Peyer's patch (tissue), 4 donors: Measurements from ENCODE around the gene SLC1A2. TPM values are rescaled to one million over a fixed set of nuclear protein-coding genes. Genes with fewer than 3 reads are reported as not detected.

Experiments
- DNase-seq, 3 donors: peaks; one replicate each; pipeline ENCODE4 v3.0.0-alpha.2; 2017 to 2019
- H3K27ac ChIP-seq, 4 donors: fragments of 200-600 bp; sonication (generic); one replicate each; pipeline ENCODE4 v1.5.1; 2016 to 2019
- H3K27me3 ChIP-seq, 2 donors: fragments of 200-600 bp; sonication (generic); one replicate each; pipeline ENCODE4 v1.5.1; 2019
- H3K36me3 ChIP-seq, 3 donors: fragments of 200-600 bp; sonication (generic); one replicate each; pipeline ENCODE4 v1.5.1; 2016 to 2019
- H3K4me1 ChIP-seq, 4 donors: fragments of 200-600 bp; sonication (generic); one replicate each; pipeline ENCODE4 v1.5.1; 2016 to 2019
- H3K4me3 ChIP-seq, 4 donors: fragments of 200-600 bp; sonication (generic); 1 replicate in 3 of 4; 2 replicates in 1 of 4; pipeline ENCODE4 v1.5.1; 2016 to 2019; ENCODE audit warnings: mild to moderate bottlenecking in 1 of 4
- H3K9me3 ChIP-seq, 4 donors: fragments of 200-600 bp; sonication (generic); one replicate each; pipeline ENCODE4 v1.5.1; 2016 to 2019; ENCODE audit warnings: mild to moderate bottlenecking in 1 of 4
- CTCF ChIP-seq, 6 experiments: fragments of 450-650 bp in 4 of 6; fragments of 200-600 bp in 2 of 6; sonication (generic) in 1 of 6; IDR thresholded peaks; one replicate each; pipeline ENCODE4 v1.5.1; 2017 to 2019; ENCODE audit warnings: antibody characterized with exemption in 6 of 6, mild to moderate bottlenecking in 3 of 6, moderate library complexity in 1 of 6
- POLR2A ChIP-seq, 2 donors: fragments of 450-650 bp; IDR thresholded peaks; one replicate each; pipeline ENCODE4 v1.5.1; 2017; ENCODE audit warnings: antibody characterized with exemption in 2 of 2, mild to moderate bottlenecking in 2 of 2, moderate library complexity in 2 of 2
- total RNA-seq, 4 donors: library from RNA; depleted of rRNA; stranded (reverse); fragments of >200 nt; gene quantifications; one replicate each; pipeline ENCODE4 v1.1.0, GENCODE V29; 2016

The SLC1A2 gene
- total RNA-seq, 4 donors from 2014 or later, result 0.38 to 1.1 TPM; not detected in 2

GRCh38 chr11:35261197-35261596, 158.2 kb downstream of the SLC1A2 start:
- H3K27ac ChIP-seq, result no peak overlapping the region
- DNase-seq, result no peak

GRCh38 chr11:35260342-35260985, 158.9 kb downstream of the SLC1A2 start:
- Histone ChIP-seq H3K4me3 (no peak overlapping the region), H3K36me3 (no peaks in the 10 kb centered on the region), H3K27me3 (no peaks in the 10 kb centered on the region), H3K27ac (no peak overlapping the region), H3K4me1 (peaks cover 0 to 8% (median 1%) of the 10 kb centered on the region in 4 donors), H3K9me3 (no peaks in the 10 kb centered on the region)
- TF ChIP-seq POLR2A (IDR thresholded peaks at IDR 0.05) (no peak), CTCF (IDR thresholded peaks at IDR 0.05) (no peak)
- DNase-seq, result no peak

More at GRCh38 chr11:35261197-35261596, 158.2 kb downstream of the SLC1A2 start:
- H3K4me3 ChIP-seq, result no peak overlapping the region
- no peaks in the 10 kb centered on the region for H3K36me3 ChIP-seq
- no peaks in the 10 kb centered on the region for H3K27me3 ChIP-seq
- TF ChIP-seq POLR2A (IDR thresholded peaks at IDR 0.05) (no peak), CTCF (IDR thresholded peaks at IDR 0.05) (no peak)
- no peaks in the 10 kb centered on the region for H3K9me3 ChIP-seq
- peaks cover 0 to 8% (median 1%) of the 10 kb centered on the region in 4 donors for H3K4me1 ChIP-seq

- Histone ChIP-seq H3K36me3 (no peaks in the 10 kb centered on the region), H3K4me1 (peaks cover 0 to 8% (median 1%) of the 10 kb centered on the region in 4 donors), H3K27me3 (no peaks in the 10 kb centered on the region), H3K27ac (no peak overlapping the region), H3K4me3 (no peak overlapping the region), H3K9me3 (no peaks in the 10 kb centered on the region)
- TF ChIP-seq POLR2A (IDR thresholded peaks at IDR 0.05) (no peak), CTCF (IDR thresholded peaks at IDR 0.05) (no peak)
- DNase-seq, result no peak
These were observed 159.8 kb downstream of the SLC1A2 start for GRCh38 chr11:35259529-35259928.

- no peak overlapping the region for H3K27ac ChIP-seq
- no peak for DNase-seq
These were observed 162.1 kb downstream of the SLC1A2 start for GRCh38 chr11:35257281-35257680.

GRCh38 chr11:35256296-35256695, 163.1 kb downstream of the SLC1A2 start:
- H3K4me3 ChIP-seq, result no peak overlapping the region
- no peak overlapping the region for H3K27ac ChIP-seq
- no peaks in the 10 kb centered on the region for H3K27me3 ChIP-seq
- no peak for DNase-seq
- no peaks in the 10 kb centered on the region for H3K36me3 ChIP-seq
- peaks cover 0 to 8% (median 1%) of the 10 kb centered on the region in 4 donors for H3K4me1 ChIP-seq
- TF ChIP-seq CTCF (IDR thresholded peaks at IDR 0.05), result no peak
- no peak for TF ChIP-seq POLR2A (IDR thresholded peaks at IDR 0.05)
- no peaks in the 10 kb centered on the region for H3K9me3 ChIP-seq

More at GRCh38 chr11:35257281-35257680, 162.1 kb downstream of the SLC1A2 start:
- Histone ChIP-seq H3K9me3 (no peaks in the 10 kb centered on the region), H3K4me3 (no peak overlapping the region), H3K4me1 (peaks cover 0 to 8% (median 1%) of the 10 kb centered on the region in 4 donors), H3K36me3 (no peaks in the 10 kb centered on the region), H3K27me3 (no peaks in the 10 kb centered on the region)
- TF ChIP-seq POLR2A (IDR thresholded peaks at IDR 0.05) (no peak), CTCF (IDR thresholded peaks at IDR 0.05) (no peak)
